Sigmoid colon (tissue), 7 donors: ENCODE data around the gene ECHDC1. TPM values are rescaled to one million over a fixed set of nuclear protein-coding genes. Genes with fewer than 3 reads are reported as not detected.

Source experiments
- DNase-seq: peaks from one replicate; pipeline ENCODE4 v3.0.0-alpha.2; 2019
- H3K27ac ChIP-seq, 4 donors: fragments of 200-600 bp; sonication (generic); one replicate each; pipeline ENCODE4 v1.5.1; 2016 to 2019; ENCODE audit warnings: mild to moderate bottlenecking in 1 of 4
- H3K27me3 ChIP-seq, 3 donors: fragments of 200-600 bp; sonication (generic); one replicate each; pipeline ENCODE4 v1.5.1; 2019; ENCODE audit warnings: mild to moderate bottlenecking in 1 of 3
- H3K36me3 ChIP-seq, 4 donors: fragments of 200-600 bp; sonication (generic); one replicate each; pipeline ENCODE4 v1.5.1; 2016 to 2019
- H3K4me1 ChIP-seq, 4 donors: fragments of 200-600 bp; sonication (generic); one replicate each; pipeline ENCODE4 v1.5.1; 2017 to 2019
- H3K4me3 ChIP-seq, 4 donors: fragments of 200-600 bp; sonication (generic); one replicate each; pipeline ENCODE4 v1.5.1; 2017 to 2019; ENCODE audit warnings: mild to moderate bottlenecking in 2 of 4, moderate library complexity in 1 of 4
- H3K9me3 ChIP-seq, 4 donors: fragments of 200-600 bp in 3 of 4; sonication (generic) in 3 of 4; one replicate each; pipeline versions ENCODE4 v1.5.1 to v1.6.1; 2013 to 2019
- CTCF ChIP-seq, 4 experiments: fragments of 450-650 bp in 3 of 4; fragments of 200-600 bp in 1 of 4; IDR thresholded peaks; one replicate each; pipeline ENCODE4 v1.5.1; 2016 to 2019; ENCODE audit warnings: antibody characterized with exemption in 4 of 4, mild to moderate bottlenecking in 3 of 4, moderate library complexity in 2 of 4
- EP300 ChIP-seq, 4 donors: sonication (generic); formaldehyde crosslinking; IDR thresholded peaks; one replicate each; pipeline ENCODE4 v1.6.1; 2017; ENCODE audit warnings: antibody characterized with exemption in 4 of 4
- POLR2A ChIP-seq, 2 donors: fragments of 450-650 bp; IDR thresholded peaks; one replicate each; pipeline ENCODE4 v1.6.1; 2016; ENCODE audit warnings: antibody characterized with exemption in 2 of 2, mild to moderate bottlenecking in 2 of 2, moderate library complexity in 2 of 2
- POLR2AphosphoS5 ChIP-seq, 4 donors: sonication (generic); formaldehyde crosslinking; IDR thresholded peaks; one replicate each; pipeline ENCODE4 v1.6.1; 2017; ENCODE audit warnings: antibody characterized with exemption in 4 of 4
- WGBS, 2 donors: extraction: QIAGEN DNeasy Blood & Tissue Kit; methylation state at CpG; one replicate each; pipeline ENCODE4 v1.1.7; 2013; 5-methylcytosine and 5-hydroxymethylcytosine counted together
- intact Hi-C: fragments of 100-400 bp; cut with DNase I; formaldehyde crosslinking; loops from one replicate; pipeline ENCODE4 v1.15.1; 2023
- polyA plus RNA-seq, 3 donors: library from polyadenylated mRNA; stranded (reverse); fragments of 200-250 nt; gene quantifications; one replicate each; pipeline ENCODE4 v1.2.3, GENCODE V29; 2013
- total RNA-seq, 4 donors: library from RNA; depleted of rRNA; stranded (reverse); fragments of >200 nt; gene quantifications; one replicate each; pipeline ENCODE4 v1.1.0, GENCODE V29; 2016
- donor health status: healthy with polysubstance abuse.
- donor health status: Bipolar disorder and iron deficiency.
- donor health status: healthy.

ECHDC1 gene
- total and polyA plus RNA-seq, 7 donors, result 48.6 to 97.1 (median 77.3) TPM

GRCh38 chr6:127376685-127377084 lies 33.3 kb upstream of the ECHDC1 start:
- no peaks in the 10 kb centered on the region for H3K9me3 ChIP-seq
- intact Hi-C loops, result no loop called here
- H3K4me3 ChIP-seq, result no peak overlapping the region
- WGBS, 2 donors, result 93 to 94% methylated on average over 2 of the region's 2 CpGs
- H3K4me1 ChIP-seq, result no peaks in the 10 kb centered on the region
- no peak for TF ChIP-seq CTCF (IDR thresholded peaks at IDR 0.05)
- TF ChIP-seq EP300 (IDR thresholded peaks at IDR 0.05), result no peak
- TF ChIP-seq POLR2AphosphoS5 (IDR thresholded peaks at IDR 0.05), result no peak
- no peak for TF ChIP-seq POLR2A (IDR thresholded peaks at IDR 0.05)
- H3K27ac ChIP-seq, result no peak overlapping the region
- H3K27me3 ChIP-seq, result no peaks in the 10 kb centered on the region
- DNase-seq, result no peak
- no peaks in the 10 kb centered on the region for H3K36me3 ChIP-seq

- Histone ChIP-seq H3K36me3 (no peaks in the 10 kb centered on the region), H3K27me3 (no peaks in the 10 kb centered on the region), H3K4me1 (peaks cover 0 to 15% (median 13%) of the 10 kb centered on the region in 4 donors), H3K4me3 (no peak overlapping the region), H3K9me3 (no peaks in the 10 kb centered on the region), H3K27ac (peak overlapping the region in 3 of 4 donors; percentile 66 to 76 (median 74))
- TF ChIP-seq EP300 (IDR thresholded peaks at IDR 0.05), result no peak
- TF ChIP-seq POLR2A (IDR thresholded peaks at IDR 0.05), result no peak
- TF ChIP-seq POLR2AphosphoS5 (IDR thresholded peaks at IDR 0.05), result no peak
- TF ChIP-seq CTCF (IDR thresholded peaks at IDR 0.05), result no peak
- no peak for DNase-seq
- intact Hi-C loops, result loop anchor here (10.0 kb wide), 1 partner anchor 48 kb away; no protein-coding TSS in a partner anchor
- 96% methylated on average over 1 of the region's 1 CpG for WGBS, 2 donors
Observed at GRCh38 chr6:127367023-127367375, 23.6 kb upstream of the ECHDC1 start.

- Histone ChIP-seq H3K27ac (peak overlapping the region in 3 of 4 donors; percentile 66 to 76 (median 74)), H3K9me3 (no peaks in the 10 kb centered on the region), H3K4me1 (peaks cover 0 to 15% (median 13%) of the 10 kb centered on the region in 4 donors), H3K36me3 (no peaks in the 10 kb centered on the region), H3K4me3 (peak overlapping the region in 2 of 4 donors; percentile 4 to 16), H3K27me3 (no peaks in the 10 kb centered on the region)
- WGBS, 2 donors, result 52 to 59% methylated on average over 5 of the region's 5 CpGs
- DNase-seq, result peak; percentile 75
- TF ChIP-seq POLR2AphosphoS5 (IDR thresholded peaks at IDR 0.05) (peak in 3 of 4 donors; percentile 21 to 66 (median 60)), CTCF (IDR thresholded peaks at IDR 0.05) (no peak), EP300 (IDR thresholded peaks at IDR 0.05) (peak in 1 of 4 donors; percentile 14), POLR2A (IDR thresholded peaks at IDR 0.05) (no peak)
- intact Hi-C loops, result loop anchor here (10.0 kb wide), 1 partner anchor 48 kb away; no protein-coding TSS in a partner anchor
Observed at GRCh38 chr6:127366282-127367022, 23.0 kb upstream of the ECHDC1 start.

- no peaks in the 10 kb centered on the region for H3K36me3 ChIP-seq
- no peak for DNase-seq
- 88 to 90% methylated on average over 5 of the region's 5 CpGs for WGBS, 2 donors
- intact Hi-C loops, result loop anchor here (10.0 kb wide), 1 partner anchor 49 kb away; no protein-coding TSS in a partner anchor
- peaks cover 0 to 15% (median 13%) of the 10 kb centered on the region in 4 donors for H3K4me1 ChIP-seq
- no peaks in the 10 kb centered on the region for H3K27me3 ChIP-seq
- TF ChIP-seq POLR2AphosphoS5 (IDR thresholded peaks at IDR 0.05), result no peak
- TF ChIP-seq EP300 (IDR thresholded peaks at IDR 0.05), result no peak
- no peak for TF ChIP-seq POLR2A (IDR thresholded peaks at IDR 0.05)
- TF ChIP-seq CTCF (IDR thresholded peaks at IDR 0.05), result no peak
- no peaks in the 10 kb centered on the region for H3K9me3 ChIP-seq
- H3K27ac ChIP-seq, result peak overlapping the region in 3 of 4 donors; percentile 66 to 76 (median 74)
- peak overlapping the region in 2 of 4 donors; percentile 4 to 16 for H3K4me3 ChIP-seq
Observed at GRCh38 chr6:127365874-127366273, 22.5 kb upstream of the ECHDC1 start.
